Smooth muscle cell of bladder (primary cell): Measurements from ENCODE around the gene DDX20. TPM values are rescaled to one million over a fixed set of nuclear protein-coding genes. Genes with fewer than 3 reads are reported as not detected.

Experiments used
- total RNA-seq: library from RNA; depleted of rRNA; stranded (reverse); fragments of >200 nt; gene quantifications from 2 replicates; pipeline ENCODE4 v1.2.3, GENCODE V29; 2014

DDX20 gene
- 9.7 and 10.4 TPM in 2 replicates for total RNA-seq

GRCh38 chr1:111755331-111756123, at the start of gene DDX20:
DDX20 (plus strand) TSS chr1:111755901; CDS start chr1:111755925, 24 bp downstream.

GRCh38 chr1:111739194-111739924, 16.3 kb upstream of the DDX20 start, which contains the start of gene INKA2:
INKA2 (minus strand) TSS chr1:111739395; CDS start chr1:111739242, 153 bp downstream.

Other genes with a start within 250 kb of the DDX20 start
- 8.2 and 20.0 TPM in 2 replicates for gene RAP1A, start 136.1 kb upstream of the DDX20 start, total RNA-seq
- 1.6 and 1.7 TPM in 2 replicates for gene INKA2, start 16.5 kb upstream of the DDX20 start, total RNA-seq
- gene KCND3, start 233.8 kb downstream of the DDX20 start, total RNA-seq, result 0.57 and 0.92 TPM in 2 replicates